ENCODE results near the gene HS3ST3A1. TPM values are rescaled to one million over a fixed set of nuclear protein-coding genes. Genes with fewer than 3 reads are reported as not detected.

HS3ST3A1 gene
- total and polyA plus RNA-seq, 2 of the 4 experiments (the other 2 are of a cell fraction) = 8.8 to 9.0 TPM

- Histone ChIP-seq H3K4me1 (ENCODE audit: control insufficient read depth, insufficient read depth, low read length) (peaks cover 26% of the 10 kb centered on the region), H3K4ac (ENCODE audit: low read depth, low read length) (peak overlapping the region; percentile 85), H4K5ac (ENCODE audit: low read depth, low read length) (peak overlapping the region; percentile 87), H3K36me3 (ENCODE audit: control insufficient read depth, insufficient read depth, low read length) (no peaks in the 10 kb centered on the region), H2AFZ (replicated peaks; ENCODE audit: low read length, poor library complexity) (no peak overlapping the region), H4K8ac (ENCODE audit: low read depth in 2 of 2, low read length in 2 of 2) (peak overlapping the region; percentile 46 to 70; a peak in 3 of 4 replicates), H3K27ac (ENCODE audit: insufficient read depth, low read length) (no peak overlapping the region), H3K14ac (replicated peaks; ENCODE audit: low read depth, low read length) (peak overlapping the region; percentile 79), H3K9me1 (ENCODE audit: insufficient read depth, low read length) (peaks cover 15% of the 10 kb centered on the region; the same call in 1 of the 2 replicates), H3K27me3 (ENCODE audit: control insufficient read depth, insufficient read depth, low read length) (no peaks in the 10 kb centered on the region), H3K9me3 (ENCODE audit: control insufficient read depth, insufficient read depth, low read length) (no peaks in the 10 kb centered on the region), H2AK5ac (ENCODE audit: low read depth, low read length) (peak overlapping the region; percentile 93; the same call in 1 of the 2 replicates), H2BK15ac (ENCODE audit: low read depth, low read length) (peak overlapping the region; percentile 93), H2BK20ac (ENCODE audit: low read depth, low read length) (peak overlapping the region; percentile 50), H4K20me1 (ENCODE audit: insufficient read depth, low read length) (no peaks in the 10 kb centered on the region), H3K4me2 (ENCODE audit: low read depth, low read length) (no peak overlapping the region), H3K18ac (ENCODE audit: low read depth, low read length) (peak overlapping the region; percentile 83; the same call in 1 of the 2 replicates), H3K79me1 (ENCODE audit: low read depth in 1 of 2, low read length in 2 of 2) (peaks cover 28 to 57% of the 10 kb centered on the region in 2 experiments), H3K9ac (ENCODE audit: low read depth, low read length) (no peak overlapping the region), H4K91ac (ENCODE audit: insufficient read depth, low read depth, low read length) (peak overlapping the region; percentile 72), H3K56ac (ENCODE audit: extremely low read depth, insufficient read depth, low read length) (no peak overlapping the region; the same call in 1 of the 2 replicates), H2BK5ac (ENCODE audit: low read depth, low read length, poor library complexity, severe bottlenecking) (peak overlapping the region; percentile 94), H3K4me3 (ENCODE audit: insufficient read depth, low read depth, low read length) (no peak overlapping the region), H2BK120ac (ENCODE audit: low read depth, low read length) (peak overlapping the region; percentile 80), H3K23ac (ENCODE audit: low read depth, low read length) (peak overlapping the region; percentile 79; the same call in 1 of the 2 replicates), H2AK9ac (replicated peaks; ENCODE audit: low read depth, low read length, poor library complexity) (no peak overlapping the region)
- intact Hi-C loops (cut with micrococcal nuclease) (no loop called here), in situ Hi-C loops (cut with MboI; ENCODE audit: low sequenced_read_pairs) (no loop called here), dilution Hi-C loops (cut with HindIII; ENCODE audit: low sequenced_read_pairs, unreplicated experiment) (no loop called here)
- DNase-seq (no peak), ATAC-seq (ENCODE audit: low read depth) (no peak)
- CTCF ChIA-PET = no interaction called here
- no TSS peak for BruUV-seq (replicated peaks)
- TF ChIP-seq BHLHE40 (IDR thresholded peaks at IDR 0.05; ENCODE audit: low read depth, low read length) (no peak), RFX5 (IDR thresholded peaks at IDR 0.05; ENCODE audit: low read depth, low read length) (no peak), CHD1 (IDR thresholded peaks at IDR 0.05; ENCODE audit: low read depth, low read length) (no peak), USF2 (IDR thresholded peaks at IDR 0.05; ENCODE audit: low read depth, low read length) (no peak), MXI1 (IDR thresholded peaks at IDR 0.05; ENCODE audit: borderline replicate concordance, low read depth, low read length) (no peak), RAD21 (IDR thresholded peaks at IDR 0.05; ENCODE audit: low read length) (no peak)
- no CpG with 5 or more reads among the region's 1 CpG for WGBS, 2 experiments (ENCODE audit: extremely low coverage in 2 of 2, insufficient read length in 1 of 2)
- POLR2A ChIA-PET (ENCODE audit: unreplicated experiment) = no interaction called here
Observed at GRCh38 chr17:13560935-13561334, 40.8 kb downstream of the HS3ST3A1 start.
